PC-3 (cell line): ENCODE results near the gene FOXL1. TPM values are rescaled to one million over a fixed set of nuclear protein-coding genes. Genes with fewer than 3 reads are reported as not detected.

ENCODE experiments used
- ATAC-seq: fragments of 200-7000 bp; cut with Tn5 transposase; 2 replicates; pipeline ENCODE4 v1.9.1; 2020; ENCODE audit warnings: mild to moderate bottlenecking, moderate library complexity
- BruUV-seq: library from RNA; stranded (reverse); fragments of 400-500 nt; replicated peaks from 2 replicates; lab custom pipeline; 2021; lab: Mats Ljungman, UMichigan
- CTCF ChIA-PET: fragments of 300-600 bp; sonication (Branson Sonifier 250); formaldehyde crosslinking; loops from one replicate; lab custom pipeline; 2022; ENCODE audit warnings: antibody characterized with exemption; lab: Charles Lee
- POLR2A ChIA-PET: fragments of 300-600 bp; sonication (Branson Sonifier 250); formaldehyde crosslinking; loops from one replicate; lab custom pipeline; 2022; ENCODE audit warnings: antibody characterized with exemption; ENCODE audit not compliant: unreplicated experiment; lab: Charles Lee
- DNase-seq: peaks from one replicate; pipeline ENCODE4 v3.0.0-alpha.2; 2015
- H2AFZ ChIP-seq: fragments of 300-600 bp; sonication (generic); 2 replicates; pipeline ENCODE4 v1.6.0; 2016; ENCODE audit warnings: antibody characterized with exemption, low read length
- H3F3A ChIP-seq: fragments of 300-600 bp; sonication (generic); one replicate; pipeline ENCODE4 v1.6.0; 2017; ENCODE audit warnings: antibody characterized with exemption, low read length, control low read depth, mild to moderate bottlenecking; ENCODE audit not compliant: unreplicated experiment
- H3K27ac ChIP-seq: fragments of 300-600 bp; sonication (generic); 2 replicates; pipeline ENCODE4 v1.5.1; 2016; ENCODE audit warnings: mild to moderate bottlenecking, low read length
- H3K27me3 ChIP-seq: fragments of 300-600 bp; sonication (generic); 2 replicates; pipeline ENCODE4 v1.6.1; 2016; ENCODE audit warnings: low read length, mixed read lengths
- H3K36me3 ChIP-seq: fragments of 300-600 bp; sonication (generic); 2 replicates; pipeline ENCODE4 v1.6.1; 2016; ENCODE audit warnings: low read depth, mixed run types, low read length, mixed read lengths
- H3K4me1 ChIP-seq: fragments of 300-600 bp; sonication (generic); 2 replicates; pipeline ENCODE4 v1.5.1; 2016; ENCODE audit warnings: low read length; ENCODE audit not compliant: insufficient read depth
- H3K4me2 ChIP-seq: fragments of 300-600 bp; sonication (generic); 2 replicates; pipeline ENCODE4 v1.6.0; 2016; ENCODE audit warnings: low read length
- H3K4me3 ChIP-seq: fragments of 300-600 bp; sonication (generic); 2 replicates; pipeline ENCODE4 v1.5.1; 2016; ENCODE audit warnings: mild to moderate bottlenecking, low read length, mixed read lengths
- H3K79me2 ChIP-seq: fragments of 300-600 bp; sonication (generic); 2 replicates; pipeline ENCODE4 v1.6.1; 2017; ENCODE audit warnings: low read length, mixed read lengths
- H3K9ac ChIP-seq: fragments of 300-600 bp; sonication (generic); 2 replicates; pipeline ENCODE4 v1.6.0; 2016; ENCODE audit warnings: mild to moderate bottlenecking, low read length
- H3K9me2 ChIP-seq: fragments of 300-600 bp; sonication (generic); replicated peaks from 2 replicates; pipeline ENCODE4 v1.6.1; 2016; ENCODE audit warnings: mixed run types, low read length, mixed read lengths
- H3K9me3 ChIP-seq: fragments of 300-600 bp; sonication (generic); 2 replicates; pipeline ENCODE4 v1.6.1; 2016; ENCODE audit warnings: low read length, mixed read lengths
- H4K20me1 ChIP-seq: fragments of 300-600 bp; sonication (generic); 2 replicates; pipeline ENCODE4 v1.6.1; 2016; ENCODE audit warnings: low read length, mixed read lengths
- EZH2 ChIP-seq: fragments of 300-600 bp; sonication (generic); IDR thresholded peaks from one replicate; pipeline ENCODE4 v1.6.1; 2017; ENCODE audit warnings: antibody characterized with exemption, mild to moderate bottlenecking, low read length; ENCODE audit not compliant: unreplicated experiment
- EZH2phosphoT487 ChIP-seq: fragments of 300-600 bp; sonication (generic); IDR thresholded peaks from 2 replicates; pipeline ENCODE4 v1.6.1; 2018; ENCODE audit warnings: mild to moderate bottlenecking, antibody characterized with exemption, low read length, borderline replicate concordance
- intact Hi-C: fragments of 100-400 bp; cut with micrococcal nuclease; formaldehyde crosslinking; loops from 2 replicates; pipeline ENCODE4 v1.9.0; 2023
- total RNA-seq: library from RNA; depleted of rRNA; stranded (reverse); fragments of >200 nt; gene quantifications from 2 replicates; pipeline ENCODE4 v1.2.3, GENCODE V29; 2014
- TF ChIP-seq, protein P1 (sequence below): fragments of 300-600 bp; sonication (generic); conservative IDR thresholded peaks from 2 replicates; pipeline ENCODE4 v1.5.1; 2017; ENCODE audit warnings: antibody characterized with exemption, low read depth, mild to moderate bottlenecking, low read length

Gene FOXL1
- total RNA-seq, 1 experiment from 2014 or later = 8.1 TPM

DNA sequence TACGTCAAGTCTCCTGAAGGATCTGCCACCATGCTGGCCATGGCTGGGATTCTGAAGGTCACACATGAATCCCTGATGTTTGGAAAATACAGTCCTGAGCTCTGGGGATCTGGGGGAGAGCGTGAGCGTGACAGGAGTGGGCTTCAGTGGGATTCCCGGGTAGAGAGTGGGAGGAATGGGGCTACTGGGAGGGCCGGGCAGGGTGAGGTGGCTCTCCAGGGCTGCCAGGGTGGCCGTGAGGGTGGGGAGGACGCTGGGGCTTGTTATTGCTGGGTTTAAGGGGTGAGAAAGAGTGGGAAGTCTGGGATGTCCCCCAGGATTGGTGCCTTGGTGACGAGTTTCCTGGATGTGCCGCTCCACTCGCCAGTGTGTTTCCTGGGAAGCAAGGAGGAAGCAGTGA lies 31.3 kb downstream of the FOXL1 start:
- ChIA-PET POLR2A (no interaction called here), CTCF (no interaction called here)
- Histone ChIP-seq H3F3A (no peaks in the 10 kb centered on the region), H3K36me3 (no peaks in the 10 kb centered on the region), H3K9me3 (no peaks in the 10 kb centered on the region), H3K79me2 (no peaks in the 10 kb centered on the region), H4K20me1 (no peaks in the 10 kb centered on the region), H3K27me3 (no peaks in the 10 kb centered on the region), H3K4me3 (no peak overlapping the region), H3K9me2 (no peaks in the 10 kb centered on the region), H3K4me2 (no peak overlapping the region), H3K27ac (no peak overlapping the region), H3K9ac (no peak overlapping the region), H3K4me1 (no peaks in the 10 kb centered on the region), H2AFZ (no peak overlapping the region)
- TF ChIP-seq, protein P1, sequence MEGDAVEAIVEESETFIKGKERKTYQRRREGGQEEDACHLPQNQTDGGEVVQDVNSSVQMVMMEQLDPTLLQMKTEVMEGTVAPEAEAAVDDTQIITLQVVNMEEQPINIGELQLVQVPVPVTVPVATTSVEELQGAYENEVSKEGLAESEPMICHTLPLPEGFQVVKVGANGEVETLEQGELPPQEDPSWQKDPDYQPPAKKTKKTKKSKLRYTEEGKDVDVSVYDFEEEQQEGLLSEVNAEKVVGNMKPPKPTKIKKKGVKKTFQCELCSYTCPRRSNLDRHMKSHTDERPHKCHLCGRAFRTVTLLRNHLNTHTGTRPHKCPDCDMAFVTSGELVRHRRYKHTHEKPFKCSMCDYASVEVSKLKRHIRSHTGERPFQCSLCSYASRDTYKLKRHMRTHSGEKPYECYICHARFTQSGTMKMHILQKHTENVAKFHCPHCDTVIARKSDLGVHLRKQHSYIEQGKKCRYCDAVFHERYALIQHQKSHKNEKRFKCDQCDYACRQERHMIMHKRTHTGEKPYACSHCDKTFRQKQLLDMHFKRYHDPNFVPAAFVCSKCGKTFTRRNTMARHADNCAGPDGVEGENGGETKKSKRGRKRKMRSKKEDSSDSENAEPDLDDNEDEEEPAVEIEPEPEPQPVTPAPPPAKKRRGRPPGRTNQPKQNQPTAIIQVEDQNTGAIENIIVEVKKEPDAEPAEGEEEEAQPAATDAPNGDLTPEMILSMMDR = no peak
- TF ChIP-seq EZH2phosphoT487 (no peak), EZH2 (no peak)
- no TSS peak for BruUV-seq
- ATAC-seq = no peak
- no peak for DNase-seq
- intact Hi-C loops = no loop called here

DNA sequence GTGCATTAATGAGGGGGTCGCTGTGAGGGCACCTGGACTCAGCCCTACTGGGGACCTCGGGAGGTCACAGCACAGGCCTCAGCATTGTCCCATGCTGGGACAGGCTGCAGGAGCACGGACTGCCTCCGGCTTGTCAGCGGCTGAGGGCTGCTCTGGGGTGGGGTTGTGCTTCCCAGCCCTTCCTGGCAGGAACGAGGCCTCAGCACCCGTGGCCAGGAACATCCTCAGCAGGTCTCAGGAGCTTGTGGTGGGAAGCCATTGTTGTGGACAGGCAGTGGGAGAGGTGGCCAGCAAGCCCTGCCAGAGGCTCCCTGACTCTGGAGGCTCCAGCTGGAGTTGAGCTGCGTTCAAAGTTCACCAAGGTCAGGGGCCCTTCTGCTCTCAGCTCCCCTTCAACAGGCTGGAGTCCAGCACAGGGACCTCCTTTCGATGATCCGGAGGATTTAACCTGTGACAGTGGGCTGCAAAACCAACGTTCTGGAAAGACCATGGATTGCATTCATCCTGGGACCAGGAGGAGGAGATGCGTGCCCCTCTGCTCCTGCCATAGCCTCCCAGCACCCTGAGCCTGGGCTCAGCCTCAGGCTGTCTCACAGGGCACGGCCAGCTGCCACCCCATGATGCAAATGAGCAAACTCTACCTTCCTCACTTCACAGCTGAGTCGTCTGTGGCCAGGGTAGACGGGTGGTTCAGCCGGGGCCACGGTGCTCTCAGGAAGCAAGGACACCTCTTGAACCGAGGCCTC lies 32.6 kb downstream of the FOXL1 start:
- no peaks in the 10 kb centered on the region for H4K20me1 ChIP-seq
- no TSS peak for BruUV-seq
- H3K4me2 ChIP-seq = no peak overlapping the region
- H3F3A ChIP-seq = no peaks in the 10 kb centered on the region
- H3K9ac ChIP-seq = no peak overlapping the region
- no peaks in the 10 kb centered on the region for H3K36me3 ChIP-seq
- TF ChIP-seq, protein P1 = no peak
- TF ChIP-seq EZH2 (no peak), EZH2phosphoT487 (no peak)
- ATAC-seq (no peak), DNase-seq (no peak)
- H2AFZ ChIP-seq = no peak overlapping the region
- ChIA-PET POLR2A (no interaction called here), CTCF (no interaction called here)
- no peaks in the 10 kb centered on the region for H3K79me2 ChIP-seq
- H3K27me3 ChIP-seq = no peaks in the 10 kb centered on the region
- H3K4me1 ChIP-seq = no peaks in the 10 kb centered on the region
- no peaks in the 10 kb centered on the region for H3K9me3 ChIP-seq
- H3K4me3 ChIP-seq = no peak overlapping the region
- H3K9me2 ChIP-seq = no peaks in the 10 kb centered on the region
- no peak overlapping the region for H3K27ac ChIP-seq
- intact Hi-C loops = no loop called here

DNA sequence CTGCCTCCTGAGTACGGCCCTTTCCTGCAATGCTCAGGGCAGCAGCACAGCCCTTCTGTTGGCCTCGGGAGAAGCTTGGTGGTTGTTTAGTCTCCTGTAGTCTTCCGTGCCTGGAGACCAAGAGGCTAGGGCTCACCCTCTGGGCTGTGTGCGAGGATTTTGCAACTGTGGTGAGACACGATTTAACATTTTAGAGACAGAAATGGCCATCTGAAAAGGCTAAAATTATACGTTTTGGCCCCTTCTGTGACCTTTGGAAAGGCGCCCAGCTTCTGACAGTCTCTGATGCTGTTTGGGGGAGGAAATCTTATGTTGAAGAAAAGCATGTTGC lies 33.1 kb downstream of the FOXL1 start:
- Histone ChIP-seq H3K79me2 (no peaks in the 10 kb centered on the region), H3K36me3 (no peaks in the 10 kb centered on the region), H3K9me2 (no peaks in the 10 kb centered on the region), H2AFZ (no peak overlapping the region), H3K4me1 (no peaks in the 10 kb centered on the region), H3K9me3 (no peaks in the 10 kb centered on the region), H3K27me3 (no peaks in the 10 kb centered on the region), H3K27ac (no peak overlapping the region), H4K20me1 (no peaks in the 10 kb centered on the region), H3F3A (no peaks in the 10 kb centered on the region), H3K9ac (no peak overlapping the region), H3K4me3 (no peak overlapping the region), H3K4me2 (no peak overlapping the region)
- DNase-seq (no peak), ATAC-seq (no peak)
- ChIA-PET CTCF (no interaction called here), POLR2A (no interaction called here)
- no peak for TF ChIP-seq EZH2phosphoT487
- no peak for TF ChIP-seq EZH2
- TF ChIP-seq, protein P1 = no peak
- intact Hi-C loops = no loop called here
- no TSS peak for BruUV-seq
